Measurements from ENCODE around the gene UROD.

UROD gene

GRCh38 chr1:45044916-45045315, 32.9 kb downstream of the UROD start:
- TF ChIP-seq GATA3 (IDR thresholded peaks at IDR 0.05; ENCODE audit: low read depth, low read length) (no peak), GATA2 (IDR thresholded peaks at IDR 0.05; ENCODE audit: low read depth, low read length) (no peak)

GRCh38 chr1:45047032-45047431, 35.0 kb downstream of the UROD start:
- TF ChIP-seq GATA2 (IDR thresholded peaks at IDR 0.05; ENCODE audit: low read depth, low read length) (no peak), GATA3 (IDR thresholded peaks at IDR 0.05; ENCODE audit: low read depth, low read length) (no peak)

GRCh38 chr1:45051005-45051772, 39.1 kb downstream of the UROD start:
- no peak for TF ChIP-seq GATA2 (IDR thresholded peaks at IDR 0.05; ENCODE audit: low read depth, low read length)

- TF ChIP-seq GATA2 (IDR thresholded peaks at IDR 0.05; ENCODE audit: low read depth, low read length) (no peak), GATA3 (IDR thresholded peaks at IDR 0.05; ENCODE audit: low read depth, low read length) (no peak)
Measured at GRCh38 chr1:45057542-45057941, 45.5 kb downstream of the UROD start.

- TF ChIP-seq GATA3 (IDR thresholded peaks at IDR 0.05; ENCODE audit: low read depth, low read length) (no peak), GATA2 (IDR thresholded peaks at IDR 0.05; ENCODE audit: low read depth, low read length) (no peak)
Measured at GRCh38 chr1:45059829-45060228, 47.8 kb downstream of the UROD start.

DNA sequence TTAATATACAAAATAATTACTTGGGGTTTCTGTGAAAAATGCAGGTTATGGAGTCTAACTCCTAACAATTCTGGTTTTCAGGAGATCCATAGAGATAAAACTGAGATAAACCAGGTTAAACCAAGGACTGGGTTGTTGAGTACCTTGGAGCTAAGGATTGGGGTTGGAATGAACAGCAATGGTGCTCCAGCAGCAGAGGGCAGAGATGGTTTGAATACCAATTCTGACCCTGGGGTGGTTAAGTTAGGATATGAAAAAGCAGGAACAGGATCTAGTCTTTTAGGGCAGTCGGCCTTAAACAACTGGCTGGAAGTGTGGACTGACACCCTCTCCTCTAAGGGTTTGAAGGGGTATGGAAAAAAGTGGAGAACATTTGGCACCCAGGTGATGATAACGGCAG, 53.0 kb downstream of the UROD start:
- TF ChIP-seq GATA2 (IDR thresholded peaks at IDR 0.05; ENCODE audit: low read depth, low read length): no peak
- no peak for TF ChIP-seq GATA3 (IDR thresholded peaks at IDR 0.05; ENCODE audit: low read depth, low read length)
